HG03565 (cell line): ENCODE results near the gene CAB39.
"Not testable (repeated sequence)": the region's sequence is repeated elsewhere in the genome, so short reads cannot be mapped to it uniquely, and the experiment has no call there.

Source experiments
- ATAC-seq: cut with Tn5 transposase; IDR thresholded peaks from one replicate; pipeline ENCODE4 v1.9.1; 2021; ENCODE audit warnings: mild to moderate bottlenecking, moderate library complexity; ENCODE audit not compliant: unreplicated experiment

Gene CAB39

DNA sequence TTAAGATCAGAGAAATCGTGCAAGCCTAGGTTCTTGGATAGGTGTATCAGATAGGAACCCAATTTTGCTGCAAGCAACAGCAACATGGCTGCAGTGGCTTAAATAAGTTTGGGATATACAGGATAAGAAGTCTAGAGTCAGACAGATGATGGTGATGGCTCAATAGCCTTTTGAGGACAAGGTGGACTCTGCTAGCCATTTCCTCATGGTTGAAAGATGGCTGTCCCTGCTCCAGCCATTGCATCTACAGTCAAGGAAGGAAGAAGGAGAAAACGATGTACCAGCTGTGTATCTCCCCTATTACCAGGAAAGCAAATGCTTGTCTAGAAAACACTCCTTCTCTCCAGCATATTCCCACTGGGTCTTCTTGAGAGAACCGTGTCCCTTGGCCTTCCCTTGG is 30.1 kb upstream of the CAB39 start:
- no peak for ATAC-seq

DNA sequence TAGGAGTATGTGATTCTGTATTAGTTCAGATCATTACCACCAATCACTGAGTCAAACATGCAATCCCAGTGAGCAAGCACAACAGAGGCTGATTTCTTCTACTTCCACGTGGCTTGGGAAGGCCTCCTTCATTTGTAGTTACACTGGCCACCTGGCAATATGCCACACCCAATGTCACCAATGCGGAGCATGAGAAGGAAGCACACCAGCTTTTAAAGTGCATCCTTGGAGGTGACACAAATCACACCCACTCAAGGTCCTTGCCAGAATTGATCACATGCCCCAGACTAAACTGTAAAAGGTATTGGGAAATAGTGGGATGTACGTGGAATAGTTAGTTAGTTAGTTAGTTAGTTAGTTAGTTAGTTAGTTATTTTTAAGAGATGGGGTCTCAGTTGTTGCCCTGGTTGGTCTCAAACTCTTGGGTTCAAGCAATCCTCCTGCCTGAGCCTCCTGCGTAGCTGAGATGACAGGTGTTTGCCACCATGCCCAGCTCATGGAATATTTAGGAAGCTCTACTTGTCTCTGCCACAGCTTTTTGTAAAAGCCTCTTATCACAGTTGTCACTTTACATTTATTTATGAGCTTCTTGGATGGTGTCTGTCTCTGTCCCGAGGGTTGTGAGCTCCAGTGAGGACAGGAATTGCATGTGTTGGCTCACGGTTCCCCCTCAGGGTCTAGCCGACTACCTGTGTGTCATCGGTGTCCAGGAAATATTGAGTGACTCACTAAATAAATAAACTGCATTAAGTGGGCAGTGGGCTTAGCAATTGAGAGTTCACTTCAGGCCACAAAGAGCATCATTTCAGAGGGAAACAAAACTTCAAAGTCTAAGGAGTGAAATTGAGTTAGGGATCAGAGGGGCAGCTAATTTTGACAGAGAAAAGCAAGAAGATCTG is 28.1 kb upstream of the CAB39 start:
- ATAC-seq: no peak

DNA sequence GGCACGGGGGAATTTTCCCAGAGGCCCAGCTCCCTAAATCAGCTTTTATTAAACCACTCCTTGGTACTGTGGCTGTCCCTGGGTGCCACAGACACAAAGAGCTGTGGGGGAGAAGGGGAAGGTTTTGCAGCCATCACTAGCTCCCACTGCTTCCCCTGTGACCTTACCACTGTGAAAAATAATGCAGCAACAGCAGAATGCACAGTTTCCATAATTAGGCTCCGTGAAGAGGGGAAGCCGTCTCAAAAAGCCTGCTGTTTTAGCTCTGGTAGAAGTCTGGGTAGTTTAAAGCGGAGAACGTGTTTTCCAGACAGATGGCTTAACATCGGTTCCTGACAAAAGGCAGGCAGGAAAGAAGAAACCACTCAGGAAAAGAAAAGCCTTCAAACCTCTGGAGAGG is 27.5 kb upstream of the CAB39 start:
- ATAC-seq: no peak

DNA sequence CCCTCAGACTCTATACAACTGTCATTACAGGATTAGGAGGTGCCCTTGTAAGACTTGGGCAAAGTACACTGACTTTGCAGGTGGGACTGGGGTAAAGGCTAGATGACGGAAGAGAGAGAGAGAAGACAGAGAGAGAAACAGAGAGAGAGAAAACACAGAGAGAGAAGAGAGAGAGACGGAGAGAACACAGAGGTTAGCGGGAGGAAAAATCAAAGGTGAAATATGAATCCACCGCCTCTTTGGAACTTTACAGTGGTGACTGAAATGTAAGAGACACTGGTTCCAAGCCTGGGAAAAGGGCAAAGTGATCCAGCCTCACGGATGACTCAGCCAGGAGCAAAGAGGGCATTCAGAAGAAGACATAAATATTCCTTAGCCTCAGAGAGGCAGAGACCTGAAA is 25.1 kb upstream of the CAB39 start:
- ATAC-seq: no peak

DNA sequence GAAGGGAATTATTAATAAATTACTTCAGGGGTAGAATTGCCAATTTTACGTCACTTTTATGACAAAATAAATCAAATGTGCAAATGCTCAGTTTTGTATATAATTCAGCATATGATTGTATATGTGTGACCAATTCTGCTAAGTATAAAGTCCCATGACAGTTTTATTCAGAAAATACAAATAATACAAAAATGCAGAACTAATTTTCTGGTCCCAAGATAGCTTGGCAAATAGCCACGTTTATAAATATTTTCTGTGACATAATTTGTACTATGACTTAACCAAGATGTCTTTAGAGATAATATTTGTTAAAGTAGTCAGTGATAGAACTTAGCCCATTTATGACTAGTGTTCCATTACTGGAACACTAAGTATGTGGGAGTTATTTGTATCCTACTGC is 24.2 kb upstream of the CAB39 start:
- no peak for ATAC-seq

DNA sequence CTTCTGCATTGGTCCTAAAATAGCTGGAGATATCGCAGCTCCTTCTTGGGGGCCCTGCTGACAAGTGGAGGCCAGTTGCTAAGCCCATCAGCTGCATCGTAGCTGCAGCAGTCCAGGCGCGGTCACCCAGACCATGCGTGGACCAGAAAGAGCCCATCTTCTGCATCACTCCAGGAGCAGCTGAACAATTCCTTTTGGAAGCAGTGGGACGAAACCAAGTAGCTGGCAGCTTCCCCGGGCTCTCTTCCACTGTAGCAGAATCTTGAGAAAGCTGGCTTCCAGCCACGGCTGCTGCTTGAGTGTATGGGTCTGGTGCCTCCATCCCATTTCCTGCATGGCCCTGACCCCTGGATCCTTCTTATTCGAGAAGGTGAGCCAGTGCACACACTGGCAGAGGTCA is 22.2 kb upstream of the CAB39 start:
- ATAC-seq: no peak

DNA sequence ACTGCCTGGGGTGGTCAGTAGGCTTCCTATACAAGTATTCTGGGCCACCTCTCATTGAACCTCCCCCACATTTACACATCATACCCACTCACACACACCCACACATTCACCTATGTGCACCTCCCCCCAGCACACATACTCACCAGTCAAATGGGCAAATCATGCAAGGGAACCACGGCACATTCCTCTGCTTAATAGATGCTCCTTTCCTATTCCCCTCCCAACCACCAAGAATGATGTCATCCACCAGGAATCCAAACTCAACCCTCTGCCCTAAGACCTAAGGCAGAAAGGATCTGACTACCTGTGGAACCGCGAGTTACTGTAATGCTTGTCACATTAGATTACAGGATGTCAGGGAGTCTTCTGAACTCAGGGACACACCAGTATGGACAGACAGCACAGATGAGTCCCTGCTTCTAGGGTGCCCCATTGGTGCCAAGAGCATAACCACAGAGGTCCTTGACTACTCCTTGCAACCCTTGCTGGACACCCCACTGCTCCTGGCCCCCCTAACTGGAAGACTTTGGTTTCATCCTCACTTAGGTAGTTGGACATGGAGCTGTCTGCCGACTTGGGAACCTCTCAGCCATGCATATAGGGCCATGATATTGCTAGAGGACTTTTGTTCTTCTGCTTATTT is 21.5 kb upstream of the CAB39 start:
- ATAC-seq: no peak

DNA sequence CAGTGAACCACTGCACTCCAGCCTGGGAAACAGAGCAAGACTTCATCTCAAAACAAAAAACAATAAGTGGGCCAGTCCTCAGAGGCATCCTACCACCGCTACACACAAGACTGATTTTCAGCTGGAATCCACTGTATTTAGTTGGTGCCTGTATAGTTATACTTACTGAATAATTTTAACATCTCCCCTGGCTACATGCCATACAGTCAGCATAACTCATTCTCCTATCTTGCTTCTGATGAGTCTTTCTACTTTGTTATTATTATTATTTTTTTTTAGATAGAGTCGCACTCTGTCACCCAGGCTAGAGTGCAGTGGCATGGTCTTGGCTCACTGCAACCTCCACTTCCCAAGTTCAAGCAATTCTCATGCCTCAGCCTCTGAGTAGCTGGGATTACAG is 19.9 kb upstream of the CAB39 start:
- ATAC-seq: no peak

DNA sequence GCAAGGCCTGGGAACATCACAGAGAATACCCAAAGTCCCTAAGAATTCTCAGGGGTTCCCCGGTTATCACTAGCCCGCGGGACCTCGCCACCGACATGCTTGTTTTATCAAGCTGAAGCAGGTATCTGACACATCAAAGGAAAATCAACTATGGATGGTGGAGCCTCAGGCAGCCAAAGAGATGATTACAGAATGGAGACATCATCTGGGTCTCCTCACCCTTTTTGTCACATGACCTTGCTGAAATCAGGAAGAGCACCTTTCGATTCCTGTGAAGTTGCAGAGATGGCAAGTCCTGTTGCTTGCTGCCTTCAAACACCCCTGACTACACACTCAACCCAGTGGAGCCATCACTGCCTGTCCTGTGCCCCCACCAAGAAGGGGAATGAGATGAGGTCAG is 19.2 kb upstream of the CAB39 start:
- ATAC-seq: no peak

DNA sequence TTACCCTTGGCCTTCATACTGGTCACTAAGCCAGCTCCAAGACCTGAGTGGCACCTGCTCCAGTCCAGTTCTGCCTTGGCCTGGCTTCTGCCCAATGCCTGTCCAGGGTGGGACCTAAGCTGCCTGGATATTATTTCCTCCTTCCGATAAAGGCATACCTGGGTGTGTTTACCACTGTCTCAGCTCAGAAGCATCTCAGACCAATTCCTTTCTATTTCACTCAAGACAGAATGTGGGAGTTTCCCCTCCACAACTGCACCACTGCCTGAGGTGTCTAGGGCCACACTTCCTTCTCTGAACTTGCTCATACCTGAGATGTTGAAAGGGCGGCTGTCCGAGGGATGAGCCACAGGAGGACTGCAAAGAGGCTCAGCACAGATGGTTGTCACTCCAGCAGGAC is 18.4 kb upstream of the CAB39 start:
- ATAC-seq: no peak

DNA sequence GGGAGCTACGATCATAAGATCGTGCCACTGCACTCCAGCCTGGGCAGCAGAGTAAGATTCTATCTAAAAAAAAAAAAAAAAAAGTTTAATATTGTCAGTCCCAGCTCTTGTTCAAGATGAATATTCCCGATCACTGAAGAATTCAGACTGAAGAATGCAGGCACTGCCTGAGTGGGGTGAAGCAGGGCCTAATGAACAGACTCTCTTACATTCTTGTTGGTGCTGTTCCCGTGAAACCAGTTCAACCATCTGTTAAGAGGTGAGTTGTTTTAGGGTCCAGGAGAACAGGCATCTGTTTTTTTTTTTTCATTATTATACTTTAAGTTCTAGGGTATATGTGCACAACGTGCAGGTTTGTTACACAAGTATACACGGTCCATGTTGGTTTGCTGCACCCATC is 17.1 kb upstream of the CAB39 start:
- no peak for ATAC-seq

DNA sequence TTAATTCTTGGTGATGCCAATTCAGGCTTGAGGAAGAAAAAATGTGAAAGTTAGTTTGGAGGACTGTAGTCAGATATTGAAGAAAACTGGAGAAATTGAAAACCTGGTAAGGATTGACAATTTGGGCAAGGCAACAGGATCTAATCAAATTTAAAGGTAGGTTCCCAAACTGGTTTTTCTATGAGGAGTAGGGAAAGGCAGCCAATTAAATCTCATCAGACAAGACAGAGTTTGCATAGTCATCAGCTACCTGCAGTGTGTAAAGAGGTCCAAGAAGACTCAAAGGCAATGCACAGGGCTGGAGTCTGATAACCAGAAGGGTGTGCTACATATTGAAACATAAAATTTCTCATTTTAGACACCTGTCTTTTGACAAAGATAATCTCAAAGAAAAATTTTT is 16.0 kb upstream of the CAB39 start:
- no peak for ATAC-seq

DNA sequence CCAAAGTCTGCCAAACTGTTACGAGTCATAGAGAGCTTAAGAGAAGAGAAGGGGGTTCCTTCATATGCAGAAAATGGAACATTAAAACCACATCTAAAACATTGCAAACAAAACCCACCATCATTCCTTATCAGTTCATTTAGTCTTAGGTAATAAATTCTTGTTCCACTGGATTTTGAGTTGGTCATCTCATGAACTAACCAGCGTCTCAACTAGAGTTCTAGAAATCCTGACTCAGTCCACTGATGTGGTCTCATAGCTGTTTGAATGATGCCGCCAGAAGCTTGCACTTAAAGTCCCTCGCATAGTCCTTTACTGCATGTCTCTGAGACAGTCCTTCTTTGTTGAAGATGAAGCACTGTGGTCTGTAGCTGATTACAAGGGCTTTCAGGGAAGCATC is 15.0 kb upstream of the CAB39 start:
- no peak for ATAC-seq

DNA sequence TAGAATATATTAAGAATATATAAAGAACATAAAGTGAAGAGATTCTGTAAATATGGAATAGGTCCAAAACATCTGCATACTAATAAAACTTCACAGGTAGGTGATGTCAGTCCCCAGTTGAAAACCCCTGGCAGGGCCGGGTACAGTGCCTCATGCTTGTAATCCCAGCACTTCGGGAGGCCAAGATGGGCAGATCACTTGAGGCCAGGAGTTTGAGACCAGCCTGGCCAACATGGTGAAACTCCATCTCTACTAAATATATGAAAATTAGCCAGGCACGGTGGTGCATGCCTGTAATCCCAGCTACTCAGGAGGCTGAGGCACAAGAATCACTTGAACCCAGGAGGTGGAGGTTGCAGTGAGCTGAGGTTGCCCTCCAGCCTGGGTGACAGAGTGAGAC is 13.9 kb upstream of the CAB39 start:
- not testable (repeated sequence) for ATAC-seq

DNA sequence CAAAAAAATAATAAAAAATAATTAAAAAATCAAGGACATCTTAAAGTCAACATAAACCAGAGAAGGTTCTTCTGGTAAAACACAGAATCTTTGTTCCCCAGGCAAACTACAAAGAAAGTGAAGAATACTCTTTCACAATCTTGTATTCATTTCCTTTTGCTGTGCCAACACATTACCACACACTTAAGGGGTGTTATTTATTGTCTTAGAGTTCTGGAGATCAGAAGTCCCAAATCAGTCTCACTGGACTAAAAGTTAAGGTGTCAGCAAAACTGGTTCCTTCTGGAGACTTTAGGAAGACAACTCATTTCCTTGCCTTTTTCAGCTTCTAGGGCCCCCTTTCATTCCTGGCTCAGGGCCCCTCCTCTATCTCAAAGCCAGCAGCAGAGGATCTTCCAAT is 12.2 kb upstream of the CAB39 start:
- ATAC-seq: no peak

DNA sequence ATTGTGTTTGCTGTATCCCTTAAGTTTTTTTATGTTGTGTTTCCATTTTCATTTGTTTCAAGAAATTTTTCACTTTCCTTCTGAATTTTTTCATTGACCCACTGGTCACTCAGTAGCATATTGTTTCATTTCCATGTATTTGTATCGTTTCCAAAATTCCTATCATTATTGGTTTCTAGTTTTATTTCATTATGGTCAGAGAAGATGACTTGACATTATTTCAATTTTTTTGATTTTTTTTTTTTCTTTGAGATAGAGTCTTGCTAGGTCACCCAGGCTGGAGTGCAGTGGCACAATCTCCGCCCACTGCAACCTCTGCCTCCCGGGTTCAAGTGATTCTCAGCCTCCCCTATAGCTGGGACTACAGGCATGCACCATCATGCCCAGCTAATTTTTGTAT is 11.3 kb upstream of the CAB39 start:
- no peak for ATAC-seq

DNA sequence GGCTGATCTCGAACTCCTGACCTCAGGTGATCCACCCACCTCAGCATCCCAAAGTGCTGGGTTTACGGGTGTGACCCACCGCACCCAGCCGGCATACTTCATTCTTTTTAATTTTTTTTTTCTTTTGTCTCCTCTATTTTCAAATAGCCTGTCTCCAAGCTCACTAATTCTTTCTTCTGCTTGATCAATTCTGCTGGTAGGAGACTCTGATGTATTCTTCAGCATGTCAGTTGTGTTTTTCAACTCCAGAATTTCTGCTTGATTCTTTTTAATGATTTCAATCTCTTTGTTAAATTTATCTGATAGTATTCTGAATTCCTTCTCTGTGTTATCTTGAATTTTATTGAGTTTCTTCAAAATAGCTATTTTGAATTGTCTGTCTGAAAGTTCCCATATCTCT is 10.2 kb upstream of the CAB39 start:
- not testable (repeated sequence) for ATAC-seq

DNA sequence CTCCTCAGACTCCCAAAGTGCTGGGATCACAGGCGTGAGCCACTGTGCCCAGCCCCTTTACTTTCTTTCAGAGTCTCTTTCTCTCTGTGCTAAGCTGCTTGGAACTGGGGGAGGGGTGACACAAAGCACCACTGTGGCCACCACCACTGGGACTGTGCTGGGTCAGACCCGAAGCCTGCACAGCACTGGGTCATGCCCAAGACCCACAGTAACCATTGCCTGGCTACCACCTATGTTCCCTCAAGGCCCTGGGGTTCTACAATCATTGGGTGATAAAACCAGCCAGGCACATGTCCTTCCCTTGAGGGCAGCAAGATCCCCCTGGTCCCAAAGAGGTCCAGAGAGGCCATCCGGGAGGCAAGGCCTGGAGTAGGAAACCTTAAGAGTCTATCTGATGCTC is 9.1 kb upstream of the CAB39 start:
- ATAC-seq: no peak

DNA sequence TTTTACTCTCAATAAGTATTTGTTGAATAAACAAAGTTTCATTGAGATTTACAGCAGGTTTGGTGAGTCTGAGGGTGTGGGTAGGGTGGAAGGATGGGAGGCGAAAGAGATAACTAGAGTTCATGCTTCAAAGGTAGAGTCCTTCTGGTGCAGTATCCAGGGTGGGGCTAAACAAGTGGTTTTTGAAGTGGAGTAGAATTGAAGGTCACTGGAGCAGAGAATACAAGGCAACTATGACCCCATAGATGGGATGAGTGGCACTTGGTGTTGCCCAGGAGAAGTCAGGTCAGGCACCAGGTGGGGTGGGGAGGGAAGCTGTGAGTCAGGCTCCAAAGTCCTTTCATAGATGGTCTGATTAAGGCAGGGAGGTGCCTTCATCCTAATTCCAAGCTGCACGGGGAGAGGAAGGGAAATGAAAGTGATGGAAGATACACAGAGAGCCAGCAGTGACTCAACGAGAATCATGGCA is 6.6 kb upstream of the CAB39 start:
- no peak for ATAC-seq

DNA sequence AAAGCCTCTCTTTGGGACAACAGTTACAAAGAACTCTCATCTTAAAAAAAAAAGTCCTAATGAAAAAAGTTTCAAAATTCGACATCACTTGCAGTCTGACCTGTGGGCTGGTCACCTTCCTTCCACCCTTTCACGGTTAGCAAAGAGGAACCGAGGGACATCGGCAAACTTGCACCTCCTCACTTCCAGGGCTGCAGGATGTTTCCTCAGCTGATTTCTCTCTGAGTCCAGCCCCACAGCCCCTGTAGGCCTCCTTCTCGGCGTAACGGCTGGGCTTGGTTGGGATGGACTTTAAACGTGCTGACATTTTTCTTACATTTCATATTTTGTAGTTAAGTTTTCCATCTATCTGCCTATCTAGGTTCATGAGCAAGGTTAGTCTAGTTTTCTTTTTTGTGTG is 5.7 kb upstream of the CAB39 start:
- ATAC-seq: no peak

DNA sequence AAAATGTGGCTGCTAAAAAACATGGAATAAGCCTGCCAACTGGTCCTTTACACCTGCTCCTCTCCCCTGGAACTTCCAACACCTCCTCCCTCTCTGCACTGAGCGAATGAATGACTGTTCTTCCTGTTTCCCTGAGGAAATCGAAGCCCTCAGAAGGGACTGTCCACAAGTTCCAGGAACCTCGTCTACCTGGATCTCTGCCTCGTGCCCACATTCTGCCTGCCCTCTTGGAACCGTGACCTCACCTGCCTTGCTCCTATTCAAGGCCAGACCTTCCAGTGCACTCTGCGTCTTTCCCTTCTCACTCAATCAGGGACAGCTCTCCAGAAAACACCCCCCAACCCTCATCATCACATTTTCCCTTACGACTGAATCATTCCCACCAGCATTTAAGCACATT is 4.4 kb upstream of the CAB39 start:
- no peak for ATAC-seq

DNA sequence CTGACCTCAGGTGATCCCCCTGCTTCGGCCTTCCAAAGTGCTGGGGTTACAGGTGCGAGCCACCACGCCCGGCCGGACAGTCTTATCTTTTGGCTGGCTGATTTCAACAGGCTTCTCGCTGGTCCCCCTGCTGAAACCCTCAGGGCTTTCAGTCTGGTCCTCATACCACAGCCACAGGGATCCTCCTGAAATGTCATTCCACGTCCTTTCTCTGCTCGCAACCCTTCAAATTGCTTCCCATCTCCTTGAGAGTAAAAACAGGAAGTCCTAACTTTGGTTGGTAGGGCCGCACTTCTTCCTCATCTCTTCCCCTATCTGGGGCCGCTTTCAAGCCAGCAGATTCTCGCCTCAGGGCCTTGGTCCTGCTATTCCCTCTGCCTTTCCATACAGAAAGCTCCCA is 1.4 kb upstream of the CAB39 start:
- no peak for ATAC-seq
